HG03378 (cell line): ENCODE results near the gene SERTAD3.
"Not testable (repeated sequence)": the region's sequence is repeated elsewhere in the genome, so short reads cannot be mapped to it uniquely, and the experiment has no call there.

Experiments used
- ATAC-seq: cut with Tn5 transposase; IDR thresholded peaks from one replicate; pipeline ENCODE4 v1.9.1; 2021; ENCODE audit warnings: mild to moderate bottlenecking, moderate library complexity; ENCODE audit not compliant: unreplicated experiment

The SERTAD3 gene

GRCh38 chr19:40444000-40444824 is at the start of gene SERTAD3:
Gene SERTAD3 (minus strand): TSS chr19:40444335. CDS start chr19:40442080, 2,255 bp downstream.
- peak; percentile 53 for ATAC-seq

DNA sequence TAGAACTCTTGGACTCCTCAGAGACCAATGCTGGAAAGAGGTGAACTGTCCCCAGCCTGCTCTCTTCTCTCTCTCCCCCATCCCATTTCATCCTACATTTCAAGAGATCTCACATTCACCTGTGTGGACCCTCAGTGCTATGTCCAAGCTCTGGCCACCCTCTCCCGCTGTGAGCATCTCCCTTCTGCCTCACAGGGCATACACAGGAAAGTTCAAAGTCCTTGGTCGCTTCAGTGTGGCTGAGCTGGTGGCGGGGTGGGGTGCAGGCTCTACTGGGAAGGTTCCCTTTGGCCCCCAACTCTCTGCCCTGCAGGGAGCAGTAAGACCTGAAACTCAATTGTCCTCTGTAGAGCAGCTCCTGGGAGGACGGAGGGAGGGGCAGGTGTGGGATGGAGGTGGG is 49.6 kb upstream of the SERTAD3 start:
- ATAC-seq: no peak

GRCh38 chr19:40492274-40492673 is 48.1 kb upstream of the SERTAD3 start:
- ATAC-seq: no peak

DNA sequence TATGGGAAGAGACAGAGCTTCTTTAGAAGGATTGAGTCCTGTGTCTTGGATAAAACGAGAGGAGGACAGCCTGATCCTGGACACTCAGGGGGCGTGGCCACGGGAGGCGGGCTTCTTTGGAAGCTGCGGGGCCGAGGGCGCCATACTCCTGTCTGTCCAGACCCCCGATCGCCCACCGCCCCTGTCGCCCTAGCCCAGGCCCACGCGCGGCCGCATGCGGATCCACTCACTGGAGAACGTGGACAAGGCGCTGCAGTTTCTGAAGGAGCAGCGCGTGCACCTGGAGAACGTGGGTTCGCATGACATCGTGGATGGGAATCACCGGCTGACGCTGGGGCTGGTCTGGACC is 45.7 kb upstream of the SERTAD3 start:
- ATAC-seq: no peak

GRCh38 chr19:40486017-40486416 is 41.9 kb upstream of the SERTAD3 start:
- ATAC-seq: no peak

DNA sequence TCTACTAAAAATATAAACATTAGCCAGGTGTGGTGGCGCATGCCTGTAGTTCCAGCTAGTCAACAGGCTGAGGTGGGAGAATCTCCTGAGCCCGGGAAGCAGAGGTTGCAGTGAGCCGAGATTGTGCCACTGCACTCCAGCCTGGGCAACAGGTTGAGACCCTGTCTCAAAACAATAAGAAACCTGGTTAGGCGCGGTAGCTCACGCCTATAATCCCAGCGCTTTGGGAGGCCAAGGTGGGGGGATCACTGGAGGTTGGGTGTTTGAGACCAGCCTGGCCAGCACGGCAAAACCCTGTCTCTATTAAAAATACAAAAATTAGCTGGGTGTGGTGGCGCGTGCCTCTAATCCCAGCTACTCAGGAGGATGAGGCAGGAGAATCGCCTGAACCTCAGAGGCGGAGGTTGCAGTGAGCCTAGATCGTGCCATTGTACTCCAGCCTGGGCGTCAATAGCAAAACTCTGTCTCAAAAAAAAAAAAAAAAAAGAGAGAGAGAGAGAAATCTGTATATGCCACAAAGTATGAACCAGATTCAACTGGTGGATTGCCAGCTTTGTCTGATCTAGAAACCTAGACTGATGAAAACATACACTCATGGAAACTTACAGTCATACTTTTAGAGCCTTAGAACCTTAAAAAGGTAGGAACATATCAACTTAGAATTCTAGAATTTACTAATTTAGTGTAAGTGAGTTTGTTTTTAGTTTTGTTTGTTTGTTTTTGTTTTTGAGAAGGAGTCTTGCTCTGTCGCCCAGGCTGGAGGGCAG is 31.9 kb upstream of the SERTAD3 start:
- ATAC-seq: not testable (repeated sequence)

- ATAC-seq: no peak
These were observed 30.6 kb upstream of the SERTAD3 start for GRCh38 chr19:40474737-40475136.

- ATAC-seq: no peak
These were observed 28.4 kb upstream of the SERTAD3 start for GRCh38 chr19:40472516-40472915.

GRCh38 chr19:40471111-40471510 is 27.0 kb upstream of the SERTAD3 start:
- ATAC-seq: no peak

GRCh38 chr19:40469011-40469410 is 24.9 kb upstream of the SERTAD3 start:
- ATAC-seq: no peak

DNA sequence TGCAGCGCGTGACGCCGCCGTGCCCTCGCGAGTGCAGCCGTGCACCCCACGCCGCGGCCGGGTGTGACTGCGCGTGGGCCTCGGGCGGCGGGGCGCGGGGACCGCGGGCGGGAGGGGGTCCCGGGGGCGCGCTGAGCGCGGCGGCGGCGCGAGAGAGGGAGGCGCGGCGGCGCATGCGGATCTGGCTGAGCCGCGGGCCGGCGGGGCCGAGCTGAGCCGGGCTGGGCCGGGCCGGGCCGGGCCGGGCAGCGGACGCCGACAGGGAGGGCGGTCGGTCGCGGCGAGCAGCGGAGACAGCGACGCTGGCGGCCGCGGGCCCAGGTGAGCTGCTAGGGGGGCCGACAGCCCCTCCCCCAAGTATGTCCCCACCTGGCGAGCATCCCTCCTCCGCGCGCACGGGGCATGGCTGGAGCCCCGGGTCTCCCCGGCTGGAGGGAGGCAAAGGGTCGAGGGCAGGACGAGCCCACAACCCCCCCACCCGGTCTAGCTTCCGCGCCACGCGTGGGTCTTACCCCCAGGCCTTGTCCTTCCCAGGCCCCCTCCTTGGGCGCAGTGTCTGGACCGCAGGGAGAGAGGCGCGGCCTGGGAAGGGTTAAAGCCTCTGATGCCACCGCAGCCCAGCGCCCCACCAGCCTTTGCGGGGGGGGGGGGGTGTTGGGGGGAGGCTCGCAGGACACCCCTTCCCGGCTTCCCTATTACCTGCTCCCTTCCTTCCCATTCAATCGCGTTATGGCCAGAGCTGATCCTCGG is 23.0 kb upstream of the SERTAD3 start, which contains the start of gene SPTBN4:
Gene SPTBN4, plus strand, starts transcription at position 17 of the 750 bp plus-strand sequence. CDS start 5,621 bp downstream, outside the sequence.
- no peak for ATAC-seq

DNA sequence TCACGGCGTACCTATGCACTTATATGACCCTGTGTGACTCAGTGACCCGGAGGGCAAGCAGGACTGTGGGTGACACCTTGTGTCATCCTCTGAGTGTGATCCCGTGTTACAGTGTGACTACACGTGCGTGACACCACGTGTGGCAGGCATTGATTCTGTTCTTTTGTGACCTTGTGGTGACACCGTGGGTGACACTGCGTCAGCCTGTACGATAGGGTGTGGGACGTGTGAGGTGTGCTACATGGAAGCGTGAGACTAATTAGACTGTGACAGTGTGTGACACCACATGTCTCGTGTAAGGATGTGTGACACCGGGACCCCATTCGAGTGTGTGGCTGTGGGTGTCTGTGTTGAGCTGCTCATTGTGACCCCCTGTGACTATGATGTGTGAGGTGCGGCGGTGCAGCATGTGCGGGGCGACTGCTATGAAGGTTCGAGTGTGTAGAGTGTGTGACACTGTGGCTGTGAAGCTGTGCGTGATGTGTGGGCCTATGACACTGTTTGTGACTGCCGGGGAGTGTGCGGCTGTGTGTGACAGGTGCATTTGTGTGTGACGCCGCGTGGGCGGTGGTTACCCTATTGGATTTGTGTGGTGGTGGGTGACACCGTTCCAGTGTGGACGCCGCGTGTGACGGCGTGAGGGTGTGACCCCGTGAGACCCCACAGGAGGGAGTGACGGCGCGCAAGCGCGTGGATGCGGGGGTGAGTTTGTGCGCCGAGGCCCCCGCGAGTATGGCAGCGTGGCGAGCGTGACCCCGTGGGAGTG is 22.3 kb upstream of the SERTAD3 start:
- peak; percentile 3 for ATAC-seq

DNA sequence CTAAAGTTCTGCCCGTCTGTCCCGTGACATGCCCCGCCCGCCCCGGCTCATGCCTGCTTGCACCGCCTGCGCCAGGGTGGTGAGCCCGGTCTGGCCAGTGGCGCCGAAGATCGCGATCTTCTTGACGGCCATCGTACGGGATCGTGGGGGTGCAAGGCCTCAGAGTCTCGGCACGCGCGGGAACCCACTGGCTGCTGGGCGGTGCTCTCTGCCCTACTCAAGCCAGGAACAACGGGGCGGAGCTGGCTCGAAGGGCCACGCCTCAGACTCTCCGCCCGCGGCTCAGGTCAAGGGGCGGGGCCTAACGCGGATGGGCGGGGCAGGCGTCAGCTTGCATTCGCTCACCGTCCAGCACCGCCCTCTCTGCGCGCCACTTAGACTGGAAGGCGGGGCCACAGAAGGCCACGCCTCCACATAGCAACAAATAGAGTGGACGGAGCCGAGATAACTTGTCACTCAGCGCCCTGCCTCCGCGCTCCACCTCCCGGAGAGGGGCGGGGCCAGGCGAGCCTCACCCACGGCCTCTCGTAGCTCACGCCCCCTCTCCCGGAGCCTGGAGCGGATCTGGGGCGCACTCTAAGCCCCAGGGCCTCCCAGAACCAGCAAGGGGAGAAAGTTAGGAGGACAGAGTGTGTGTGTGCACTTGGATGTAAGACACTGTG is 21.6 kb upstream of the SERTAD3 start, which contains the start of gene BLVRB:
Gene BLVRB, minus strand, starts transcription at position 189 of the 662 bp plus-strand sequence. Its CDS starts 57 bp downstream, at position 132.
- ATAC-seq: peak; percentile 79

DNA sequence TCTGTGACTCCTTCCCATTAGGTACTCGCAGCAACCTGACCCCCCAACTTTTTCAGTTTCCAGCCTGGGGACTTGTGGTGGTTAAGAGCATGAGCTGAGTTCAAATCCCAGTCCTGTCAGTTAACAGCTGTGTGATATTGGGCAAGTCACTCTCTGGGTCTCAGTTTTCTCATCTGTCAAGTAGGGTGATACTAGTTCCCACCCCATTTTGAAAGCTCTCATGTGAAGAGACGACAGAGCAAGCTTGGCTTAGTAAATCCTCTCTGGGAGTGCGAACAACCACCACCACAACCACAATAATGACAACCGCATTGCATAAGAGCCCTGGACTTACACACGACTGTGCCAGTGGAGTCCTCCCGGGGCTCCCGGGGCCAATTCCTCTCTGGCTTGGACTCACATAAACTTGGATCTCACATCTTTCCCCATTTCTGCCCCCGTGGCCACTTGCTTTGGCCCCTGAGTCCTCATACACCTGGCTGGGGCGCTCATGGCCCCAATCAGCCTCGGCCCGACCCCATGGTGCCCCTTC is 21.0 kb upstream of the SERTAD3 start:
- ATAC-seq: no peak

GRCh38 chr19:40464059-40465024 is 20.2 kb upstream of the SERTAD3 start:
- ATAC-seq: no peak

GRCh38 chr19:40463587-40464037 is 19.5 kb upstream of the SERTAD3 start:
- ATAC-seq: not testable (repeated sequence)

DNA sequence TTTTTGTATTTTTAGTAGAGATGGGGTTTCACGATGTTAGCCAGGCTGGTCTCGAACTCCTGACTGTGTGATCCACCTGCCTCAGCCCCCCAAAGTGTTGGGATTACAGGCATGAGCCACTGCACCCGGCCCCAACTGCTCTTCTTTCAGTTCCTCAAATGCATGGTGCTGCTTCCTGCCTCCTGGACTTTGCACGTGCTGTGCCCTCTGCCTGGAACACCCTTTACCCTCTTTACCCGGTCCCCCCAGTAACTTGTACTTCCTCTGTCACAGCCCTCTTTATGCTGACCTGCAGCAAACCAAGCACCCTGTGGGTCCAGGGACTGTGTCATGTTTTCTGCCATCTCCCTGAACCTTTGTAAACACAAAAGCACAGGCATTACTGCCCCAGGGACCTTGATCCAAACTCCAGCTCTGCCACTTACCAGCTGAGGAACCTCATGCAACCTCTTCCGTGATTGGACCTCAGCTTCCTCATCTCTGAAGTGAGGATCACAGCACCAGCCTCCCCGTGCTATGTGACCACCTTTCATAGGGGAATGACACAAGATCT is 17.6 kb upstream of the SERTAD3 start:
- ATAC-seq: no peak

DNA sequence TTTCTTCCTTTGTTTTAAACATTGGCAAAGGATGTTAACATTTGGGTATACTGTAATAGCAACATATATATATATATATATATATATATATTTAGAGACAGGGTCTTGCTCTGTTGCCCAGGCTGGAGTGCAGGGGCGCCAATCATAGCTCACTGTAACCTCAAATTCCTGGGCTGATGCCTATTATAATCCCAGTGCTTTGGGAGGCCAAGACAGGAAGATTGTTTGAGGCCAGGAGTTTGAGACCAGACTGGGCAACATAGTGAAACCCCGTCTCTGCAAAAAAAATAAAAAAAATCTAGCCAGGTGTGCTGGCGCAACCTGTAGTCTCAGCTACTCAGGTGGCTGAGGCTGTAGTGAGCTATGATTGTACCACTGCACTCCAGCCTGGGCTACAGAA is 16.1 kb upstream of the SERTAD3 start:
- ATAC-seq: no peak
